ENCODE data around the gene ADPRHL1.

DNA sequence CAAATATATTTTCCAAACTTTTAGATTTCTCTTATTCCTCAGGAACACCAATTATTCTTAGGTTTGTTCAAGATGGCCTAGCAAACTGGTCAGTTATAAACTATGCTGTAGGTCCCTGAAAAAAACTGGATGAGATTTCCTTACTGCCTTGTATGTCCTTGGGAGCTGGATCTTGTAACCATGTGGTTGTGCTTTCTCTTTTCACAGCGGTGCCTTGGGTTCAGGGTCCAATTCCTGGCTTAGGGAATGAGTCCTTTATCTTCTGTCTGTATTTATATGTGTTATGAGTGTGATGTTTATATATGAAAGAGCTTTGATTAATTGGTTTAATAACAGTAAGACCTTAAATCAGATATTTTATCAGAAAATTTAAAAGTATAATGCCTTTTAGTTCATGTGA, 65.9 kb downstream of the ADPRHL1 start:
- TF ChIP-seq, protein P1, sequence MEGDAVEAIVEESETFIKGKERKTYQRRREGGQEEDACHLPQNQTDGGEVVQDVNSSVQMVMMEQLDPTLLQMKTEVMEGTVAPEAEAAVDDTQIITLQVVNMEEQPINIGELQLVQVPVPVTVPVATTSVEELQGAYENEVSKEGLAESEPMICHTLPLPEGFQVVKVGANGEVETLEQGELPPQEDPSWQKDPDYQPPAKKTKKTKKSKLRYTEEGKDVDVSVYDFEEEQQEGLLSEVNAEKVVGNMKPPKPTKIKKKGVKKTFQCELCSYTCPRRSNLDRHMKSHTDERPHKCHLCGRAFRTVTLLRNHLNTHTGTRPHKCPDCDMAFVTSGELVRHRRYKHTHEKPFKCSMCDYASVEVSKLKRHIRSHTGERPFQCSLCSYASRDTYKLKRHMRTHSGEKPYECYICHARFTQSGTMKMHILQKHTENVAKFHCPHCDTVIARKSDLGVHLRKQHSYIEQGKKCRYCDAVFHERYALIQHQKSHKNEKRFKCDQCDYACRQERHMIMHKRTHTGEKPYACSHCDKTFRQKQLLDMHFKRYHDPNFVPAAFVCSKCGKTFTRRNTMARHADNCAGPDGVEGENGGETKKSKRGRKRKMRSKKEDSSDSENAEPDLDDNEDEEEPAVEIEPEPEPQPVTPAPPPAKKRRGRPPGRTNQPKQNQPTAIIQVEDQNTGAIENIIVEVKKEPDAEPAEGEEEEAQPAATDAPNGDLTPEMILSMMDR (IDR thresholded peaks at IDR 0.05), result no peak
- no peak for TF ChIP-seq ZFX (IDR thresholded peaks at IDR 0.05; ENCODE audit: borderline replicate concordance)

Measured in 22Rv1 (cell line).